Activated CD4-positive, alpha-beta T cell treated with anti-CD3 and anti-CD28 coated beads, Interleukin-2, Interleukin-4, amounts not matched to agents 100 ng/mL and 50 ng/mL, durations not matched to agents 16 hours and 8 hours (primary cell): ENCODE measurements around the gene SOX10.
"Not testable (repeated sequence)": the region's sequence is repeated elsewhere in the genome, so short reads cannot be mapped to it uniquely, and the experiment has no call there.

Source experiments
- DNase-seq: peaks from one replicate; pipeline ENCODE4 v3.0.0-alpha.2; 2020; ENCODE audit warnings: low spot score

Gene SOX10

DNA sequence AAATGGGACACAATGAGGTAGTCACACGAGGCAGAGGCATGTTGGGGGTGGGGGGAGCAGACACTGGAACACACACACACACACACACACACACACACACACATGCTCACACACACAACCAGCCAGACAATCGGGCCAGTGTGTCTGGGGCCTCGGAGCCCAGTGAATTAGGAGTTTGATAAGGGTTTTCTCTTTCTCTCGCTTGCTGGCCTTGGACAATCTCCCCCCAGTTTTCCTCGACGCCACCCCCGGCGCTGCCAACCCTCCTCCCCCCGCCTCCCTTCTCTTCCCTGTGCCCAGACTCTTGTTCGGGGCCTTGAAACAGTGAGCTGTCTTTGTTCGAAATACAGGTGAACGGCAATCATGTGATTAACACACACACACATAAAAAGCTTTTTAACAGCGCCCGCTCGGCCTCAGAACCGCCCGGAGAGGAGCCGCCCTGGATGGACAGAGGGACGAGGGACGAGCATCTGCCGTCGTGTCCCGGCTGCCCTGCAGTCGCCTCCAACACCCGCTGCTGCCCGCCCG is 1.5 kb upstream of the SOX10 start:
- DNase-seq: no peak

DNA sequence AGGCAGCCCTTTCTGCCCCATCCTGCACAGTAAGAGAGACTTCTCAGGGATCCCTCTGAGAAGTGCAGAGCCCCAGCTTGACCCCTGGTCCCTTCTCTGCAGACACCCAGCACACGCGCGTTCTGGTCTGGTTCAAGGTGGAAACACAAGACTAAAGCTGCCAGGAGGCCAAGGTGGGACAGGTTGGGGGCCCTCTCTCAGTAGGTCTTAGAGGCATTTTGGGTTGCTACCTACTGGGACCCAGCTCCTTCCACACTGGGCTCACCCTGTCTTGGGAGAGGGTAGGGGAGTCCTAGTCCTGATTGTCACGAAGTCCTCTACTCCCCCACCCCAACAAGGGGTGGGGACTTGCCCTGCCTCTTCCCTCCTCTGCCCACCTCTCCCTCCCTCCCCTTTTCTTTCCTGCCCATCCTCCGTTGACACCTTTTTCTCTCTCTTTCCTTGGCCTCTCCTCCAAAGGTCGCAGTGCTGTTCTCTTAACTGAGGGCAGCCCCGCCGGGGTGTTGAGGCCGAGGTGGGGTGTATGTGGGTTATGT is 763 bp upstream of the SOX10 start:
- no peak for DNase-seq

DNA sequence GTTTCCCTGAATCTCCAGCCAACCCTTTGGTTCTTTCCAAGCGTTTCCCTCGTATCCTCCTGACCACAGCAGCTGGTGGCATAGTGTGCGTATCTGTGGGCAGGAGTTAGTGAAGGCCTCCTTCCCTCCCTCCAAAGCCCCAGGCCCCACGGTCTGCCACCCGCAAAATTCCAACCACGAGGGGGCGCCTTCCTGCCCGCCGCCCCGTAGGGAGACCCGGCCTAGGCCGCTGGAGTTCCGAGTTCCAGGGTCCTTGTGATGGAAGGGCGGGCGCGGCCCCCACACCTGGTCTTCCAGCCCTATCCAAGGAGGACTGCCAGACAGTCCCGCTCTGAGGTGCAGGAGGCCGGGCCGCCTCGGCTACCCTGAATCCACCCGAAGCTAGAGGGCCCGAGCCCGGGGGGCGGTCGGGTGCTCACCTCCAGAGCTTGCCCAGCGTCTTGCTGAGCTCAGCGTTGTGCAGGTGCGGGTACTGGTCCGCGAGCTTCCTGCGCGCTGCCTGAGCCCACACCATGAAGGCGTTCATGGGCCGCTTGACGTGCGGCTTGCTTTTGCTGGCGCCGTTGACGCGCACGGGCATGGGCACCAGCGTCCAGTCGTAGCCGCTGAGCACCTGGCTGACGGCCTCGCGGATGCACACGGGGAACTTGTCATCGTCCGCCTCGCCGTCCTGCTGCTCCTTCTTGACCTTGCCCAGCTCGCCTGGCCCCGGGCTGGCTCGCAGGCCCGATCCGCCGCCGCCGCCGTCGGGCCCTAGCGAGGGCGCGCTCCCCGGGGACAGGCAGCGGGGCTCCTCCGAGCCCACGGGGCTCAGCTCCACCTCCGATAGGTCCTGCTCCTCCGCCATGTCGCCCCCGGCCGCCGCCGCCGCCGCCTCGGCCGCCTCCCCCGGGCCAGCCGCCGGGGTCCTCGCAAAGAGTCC is 1.2 kb downstream of the SOX10 start:
- no peak for DNase-seq

DNA sequence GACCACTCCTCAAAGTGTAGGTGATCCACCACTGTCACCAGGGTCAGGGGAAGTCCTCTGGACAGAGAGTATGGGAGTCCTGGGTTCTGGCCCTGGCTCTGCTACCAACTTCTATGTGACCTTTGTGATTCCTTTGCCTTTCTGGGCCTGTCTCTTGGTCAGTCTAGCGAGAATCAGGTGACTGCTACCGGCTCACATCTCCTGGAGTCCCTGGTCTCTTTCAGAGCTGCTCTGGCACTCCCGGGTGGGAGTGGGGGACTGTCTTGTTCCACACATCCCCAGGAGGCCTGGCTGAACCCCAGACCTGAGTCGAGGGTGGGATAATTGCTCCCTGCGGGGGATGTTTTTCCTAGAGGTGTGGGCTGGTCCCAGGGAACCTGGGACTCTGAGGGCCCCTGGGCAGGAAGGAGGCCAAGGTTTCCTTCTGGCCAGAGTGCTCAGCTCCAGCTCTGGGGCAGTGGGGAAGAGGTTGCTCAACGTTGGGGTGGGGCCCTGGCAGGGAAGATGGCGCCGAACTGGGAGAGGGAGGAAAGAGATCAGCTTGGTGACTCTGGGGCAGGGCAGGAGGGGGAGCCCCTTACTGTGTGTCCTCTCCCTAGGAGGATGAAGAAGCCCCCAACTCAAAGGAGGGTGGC is 2.1 kb downstream of the SOX10 start:
- no peak for DNase-seq

DNA sequence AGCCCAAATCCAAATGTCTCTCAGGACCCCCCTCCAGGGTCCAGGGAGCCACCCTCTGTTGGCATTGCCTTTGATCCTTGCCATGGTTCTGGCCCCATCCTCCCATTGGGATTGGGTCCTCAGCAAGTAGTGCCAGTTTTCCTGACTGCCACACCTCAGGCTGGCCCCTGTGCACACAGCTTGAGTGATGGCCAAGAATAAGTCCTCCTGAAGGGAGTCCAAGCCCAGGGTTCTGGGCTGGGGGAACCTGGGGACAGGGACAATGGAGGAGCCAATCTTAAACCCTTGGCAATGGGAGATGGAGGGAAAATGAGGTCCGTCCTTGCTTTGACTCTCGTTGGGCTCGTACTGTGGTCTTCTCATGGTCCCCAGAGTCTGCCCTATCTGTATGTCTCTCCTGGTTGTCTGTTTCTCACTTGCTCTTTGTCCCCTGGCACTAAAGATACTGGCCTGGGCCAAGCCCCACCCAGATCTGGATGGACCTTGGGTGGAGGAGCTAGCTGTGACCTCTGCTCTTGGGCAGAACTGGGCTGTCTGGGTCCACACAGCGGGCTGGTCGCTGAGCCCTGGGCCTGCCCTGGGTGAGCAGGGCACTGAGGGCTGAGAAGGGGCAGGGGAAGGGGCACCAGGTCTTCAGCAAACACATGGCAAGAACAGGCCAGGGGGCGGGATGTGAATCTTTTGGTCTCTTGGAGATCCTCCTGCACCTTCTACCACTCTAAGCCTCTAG is 2.9 kb downstream of the SOX10 start:
- no peak for DNase-seq

DNA sequence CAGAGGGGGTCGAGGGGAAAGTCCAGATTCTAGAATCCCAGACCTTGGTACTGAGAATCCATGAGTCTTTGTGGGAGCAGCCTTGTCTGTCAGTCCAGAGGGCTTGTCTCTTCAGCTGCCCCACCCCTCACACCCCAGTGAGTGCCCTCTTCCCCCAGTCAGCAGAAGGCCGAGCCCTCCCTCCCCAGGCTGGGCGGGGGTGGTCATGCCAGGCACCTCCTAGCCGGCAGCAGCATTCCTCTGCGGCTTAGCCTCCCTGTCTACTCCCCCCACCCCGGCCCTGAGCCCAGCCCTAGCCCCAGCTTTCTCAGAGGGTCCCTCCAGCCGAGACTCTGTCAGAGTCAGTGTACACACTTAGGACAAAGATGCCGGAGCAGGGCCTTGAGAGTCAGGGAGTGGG is 4.6 kb downstream of the SOX10 start:
- no peak for DNase-seq

DNA sequence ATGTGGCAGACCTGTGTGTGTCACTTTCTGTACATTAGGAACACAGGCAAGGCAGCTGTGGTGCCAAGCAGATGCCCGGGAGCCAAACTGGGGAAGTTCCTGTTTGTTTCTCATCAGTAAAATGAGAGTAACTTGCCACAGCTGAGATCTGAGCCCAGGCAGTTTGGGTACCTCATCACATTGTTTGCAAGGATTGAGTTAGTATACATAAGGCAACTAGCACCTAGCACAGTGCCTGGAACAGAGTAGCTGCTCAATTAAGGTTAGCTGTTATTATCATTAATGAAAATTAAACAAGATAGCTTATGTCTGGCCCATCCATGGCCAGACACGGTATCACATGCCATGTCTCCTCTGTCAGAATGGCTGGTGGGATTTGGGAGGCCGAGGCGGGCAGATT is 7.8 kb downstream of the SOX10 start:
- no peak for DNase-seq

DNA sequence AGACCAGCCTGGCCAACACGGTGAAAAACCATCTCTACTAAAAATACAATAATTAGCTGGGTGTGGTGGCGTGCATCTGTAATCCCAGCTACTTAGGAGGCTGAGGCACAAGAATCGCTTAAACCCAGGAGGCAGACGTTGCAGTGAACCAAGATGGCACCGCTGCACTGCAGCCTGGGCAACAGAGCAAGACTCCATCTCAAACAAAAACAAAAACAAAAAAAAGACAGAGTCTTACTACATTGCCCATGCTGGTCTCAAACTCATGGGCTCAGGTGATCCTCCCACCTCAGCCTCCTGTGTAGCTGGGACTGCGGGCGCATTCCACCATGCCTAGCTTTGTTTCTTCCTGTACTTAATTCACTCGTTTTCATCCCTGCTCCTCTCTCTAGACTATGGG is 8.3 kb downstream of the SOX10 start:
- not testable (repeated sequence) for DNase-seq

DNA sequence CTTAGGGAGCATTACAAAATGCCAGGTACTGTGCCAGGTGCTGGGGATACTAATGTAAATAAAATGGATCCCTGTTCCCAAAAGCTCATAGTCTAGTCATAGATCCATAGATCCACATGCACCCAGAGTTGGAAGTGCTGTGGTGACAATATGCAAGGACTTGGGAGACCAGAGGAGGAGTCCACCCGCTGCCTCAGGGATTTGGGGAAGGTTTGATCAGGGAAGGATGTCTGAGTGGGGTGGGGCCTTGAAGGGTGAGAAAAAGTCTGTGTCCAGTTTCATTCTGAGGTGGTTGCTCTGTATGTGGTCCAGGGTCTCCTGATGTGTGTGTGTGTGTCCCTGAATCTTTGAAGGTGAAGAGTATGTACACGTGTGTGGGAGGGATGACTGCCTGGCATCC is 9.2 kb downstream of the SOX10 start:
- no peak for DNase-seq

DNA sequence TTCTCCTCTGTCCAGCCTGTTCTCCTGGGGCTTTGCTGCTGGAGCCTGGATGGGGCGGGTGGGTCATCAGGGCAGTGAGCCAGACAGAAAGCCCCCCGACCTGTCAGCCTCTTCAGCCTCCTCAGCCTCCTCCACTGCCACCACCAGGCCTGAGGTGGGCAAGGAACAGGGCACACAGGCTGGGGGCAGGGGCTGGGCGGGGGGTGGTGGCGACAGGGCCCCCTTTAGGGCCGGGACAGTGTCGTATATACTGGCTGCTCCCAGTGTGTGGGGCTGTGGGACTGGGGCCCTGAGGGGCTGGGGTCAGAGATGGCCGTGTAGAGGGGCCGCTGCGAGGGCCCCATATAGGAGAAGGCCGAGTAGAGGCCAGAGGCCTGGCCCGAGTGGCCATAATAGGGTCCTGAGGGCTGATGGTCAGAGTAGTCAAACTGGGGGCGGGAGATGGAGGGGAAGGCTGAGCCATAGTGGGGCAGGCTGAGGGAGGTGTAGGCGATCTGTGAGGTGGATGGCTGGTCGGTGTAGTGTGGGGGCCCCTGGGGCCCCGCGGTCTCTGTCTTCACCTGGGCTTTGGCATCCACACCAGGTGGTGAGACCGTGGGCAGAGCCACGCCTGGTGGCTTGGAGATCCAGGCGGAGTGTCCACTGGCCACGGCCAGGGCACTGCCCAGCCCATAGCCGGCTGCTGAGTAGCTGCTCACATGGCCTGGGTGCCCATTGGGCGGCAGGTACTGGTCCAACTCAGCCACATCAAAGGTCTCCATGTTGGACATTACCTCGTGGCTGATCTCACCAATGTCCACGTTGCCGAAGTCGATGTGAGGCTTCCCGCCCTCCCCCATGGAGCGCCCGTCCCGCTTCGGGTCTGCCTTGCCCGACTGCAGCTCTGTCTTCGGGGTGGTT is 10.8 kb downstream of the SOX10 start:
- DNase-seq: no peak

DNA sequence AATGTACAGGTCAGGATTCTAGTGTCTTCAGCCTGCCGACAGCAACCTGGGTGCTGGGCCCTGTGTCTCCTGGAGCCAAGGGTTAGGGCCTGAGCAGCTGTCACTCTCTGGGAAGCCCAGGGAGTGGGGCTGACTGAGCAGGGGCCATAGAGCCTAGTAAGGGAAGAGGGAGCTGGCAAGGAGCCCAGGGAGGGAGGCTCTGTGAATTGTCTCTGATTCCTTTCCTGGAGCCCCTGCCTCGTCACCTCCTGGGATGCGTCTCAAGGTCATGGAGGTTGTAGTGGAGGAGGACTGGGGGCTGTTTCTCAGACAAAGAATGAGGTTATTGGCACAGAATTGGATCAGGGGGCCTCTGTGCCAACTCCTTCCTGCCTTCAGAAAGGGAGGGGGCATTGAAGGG is 11.8 kb downstream of the SOX10 start:
- DNase-seq: no peak

DNA sequence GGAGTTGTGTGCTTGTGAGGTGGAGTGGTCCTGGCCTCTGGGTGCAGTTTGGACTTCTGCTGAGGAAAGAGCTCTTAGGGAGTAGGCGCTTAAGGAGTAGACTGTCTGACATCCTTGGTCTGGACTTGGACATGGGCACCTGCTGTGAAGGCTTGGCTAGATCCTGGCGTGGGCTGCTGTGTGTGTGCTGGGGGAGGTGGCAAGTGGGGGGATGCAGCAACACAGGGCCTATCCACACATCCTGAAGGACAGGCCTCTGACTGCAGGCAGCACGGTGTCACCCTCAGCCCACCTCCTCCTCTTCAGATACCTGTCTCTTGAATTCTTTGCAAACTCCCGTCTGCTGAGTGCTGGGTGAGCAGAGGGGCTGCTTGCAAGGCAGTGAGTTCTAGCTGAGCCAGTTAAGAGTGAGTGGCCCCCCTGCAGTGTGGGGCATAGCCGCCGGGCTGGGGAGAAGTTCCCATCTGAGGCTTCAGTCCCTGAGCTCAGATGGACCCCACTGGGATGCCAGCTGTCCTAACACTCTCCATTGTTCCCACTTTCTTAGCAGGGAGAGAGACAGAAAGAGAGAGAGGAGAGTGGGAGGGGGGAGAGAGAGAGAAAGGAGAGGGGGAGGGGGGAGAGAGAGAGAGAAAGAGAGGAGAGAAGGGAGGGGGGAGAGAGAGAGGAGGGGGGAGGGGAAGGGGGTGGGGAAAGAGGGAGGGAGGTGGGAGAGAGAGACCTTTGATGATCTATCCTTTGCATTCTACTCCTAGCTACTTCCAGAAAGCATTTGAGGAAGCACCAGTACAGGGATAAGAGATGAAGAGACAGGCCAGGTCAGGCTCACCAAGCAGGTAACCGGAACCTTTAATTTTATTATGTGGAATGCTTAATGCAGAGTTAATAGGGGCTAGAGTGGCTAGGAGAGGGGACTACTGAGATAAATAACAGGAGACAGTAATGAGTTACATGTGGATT is 12.6 kb downstream of the SOX10 start:
- DNase-seq: no peak

DNA sequence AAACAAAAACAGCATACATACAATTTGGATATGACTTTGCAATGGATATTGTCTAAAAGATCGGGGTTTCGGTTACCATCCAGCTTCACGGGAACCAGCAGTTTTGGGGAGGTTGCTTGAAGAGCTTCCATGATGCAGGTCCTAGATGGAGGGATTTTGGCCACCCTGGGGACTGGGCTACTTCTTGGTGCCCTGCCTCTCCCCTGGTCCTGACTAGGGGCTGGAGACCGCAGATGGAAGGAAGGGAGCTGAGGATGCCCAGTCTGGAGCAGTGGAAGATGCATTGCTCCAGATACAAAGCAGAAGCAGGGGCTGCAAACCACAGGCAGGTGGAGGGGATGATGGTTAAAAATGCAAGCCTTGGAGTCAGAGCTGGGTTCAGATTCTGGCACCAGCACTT is 13.5 kb downstream of the SOX10 start:
- DNase-seq: no peak

DNA sequence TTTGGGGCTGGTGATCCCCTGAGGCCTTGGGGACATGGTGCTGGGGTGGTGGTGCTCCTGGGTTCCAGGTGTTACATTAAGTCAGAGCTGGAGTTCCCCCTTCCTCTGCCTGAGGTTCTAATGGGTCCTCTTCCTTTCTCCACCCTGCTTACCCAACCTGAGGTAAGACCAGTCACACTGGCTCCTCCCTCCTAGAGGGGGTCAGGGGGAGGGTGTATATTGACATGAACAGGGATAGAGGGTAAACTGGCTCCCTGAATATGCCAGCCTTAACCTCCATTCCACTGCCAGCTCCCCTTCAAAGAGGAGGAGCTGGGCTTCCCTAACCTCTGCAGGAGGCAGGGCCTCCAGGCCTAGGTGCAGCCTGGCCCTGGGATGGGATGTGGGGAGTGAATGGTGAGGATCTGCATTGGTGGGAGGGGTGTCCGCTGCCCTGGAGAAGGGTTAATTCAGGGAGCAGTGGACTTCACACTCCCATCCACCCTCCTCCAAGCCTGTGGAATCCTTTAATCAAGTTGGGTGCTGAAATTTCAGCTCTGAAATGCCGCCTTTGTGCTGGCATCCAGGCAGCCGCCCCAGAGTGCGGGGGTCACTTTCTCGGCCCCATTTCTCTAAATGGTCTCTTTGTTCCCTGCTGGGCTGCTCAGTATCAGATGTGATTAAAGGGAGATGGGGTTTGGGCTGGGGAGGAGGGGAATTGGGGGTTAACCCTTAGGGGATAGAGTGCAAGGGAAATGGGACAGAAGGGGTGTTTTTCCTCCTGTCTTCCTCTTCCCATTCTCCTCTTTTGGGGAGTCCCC is 15.7 kb downstream of the SOX10 start:
- no peak for DNase-seq

DNA sequence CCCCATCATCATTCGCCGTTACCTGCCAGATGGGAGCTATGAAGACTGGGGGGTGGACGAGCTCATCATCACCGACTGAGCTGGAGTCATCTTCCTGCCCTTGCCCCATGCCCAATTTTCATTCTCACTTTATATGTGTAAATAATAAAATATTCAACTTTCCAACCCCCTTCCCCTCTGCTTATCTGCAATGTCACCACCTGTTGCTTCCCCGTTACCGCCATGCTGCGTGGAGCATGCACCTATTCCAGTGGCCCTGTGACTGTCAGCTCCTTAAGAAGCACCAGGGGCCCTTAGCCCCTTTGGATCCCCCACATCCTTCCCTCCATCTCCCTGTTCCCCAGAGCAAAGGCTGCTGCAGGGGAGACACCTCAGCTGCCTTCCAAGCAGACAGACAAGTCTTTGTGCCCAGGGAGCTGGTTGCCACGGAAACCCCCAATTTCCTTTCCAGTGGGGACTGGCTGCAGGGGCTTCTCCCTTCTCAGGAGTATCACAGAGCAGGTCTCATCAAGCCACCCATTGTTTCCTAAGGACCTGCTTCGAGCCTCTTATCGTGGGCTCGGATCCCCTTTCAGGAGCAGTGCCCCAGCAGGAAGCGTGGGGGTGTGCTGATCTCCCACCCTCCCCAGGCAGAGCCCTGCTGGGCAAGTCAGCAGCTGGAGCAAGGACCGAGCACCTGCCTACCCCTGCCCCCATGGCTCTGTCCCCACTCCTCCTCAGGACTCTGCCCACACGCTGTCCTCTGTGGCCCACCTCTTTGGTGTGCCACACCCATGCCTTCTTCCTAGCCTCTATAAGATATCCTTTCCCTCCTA is 16.5 kb downstream of the SOX10 start:
- DNase-seq: no peak

DNA sequence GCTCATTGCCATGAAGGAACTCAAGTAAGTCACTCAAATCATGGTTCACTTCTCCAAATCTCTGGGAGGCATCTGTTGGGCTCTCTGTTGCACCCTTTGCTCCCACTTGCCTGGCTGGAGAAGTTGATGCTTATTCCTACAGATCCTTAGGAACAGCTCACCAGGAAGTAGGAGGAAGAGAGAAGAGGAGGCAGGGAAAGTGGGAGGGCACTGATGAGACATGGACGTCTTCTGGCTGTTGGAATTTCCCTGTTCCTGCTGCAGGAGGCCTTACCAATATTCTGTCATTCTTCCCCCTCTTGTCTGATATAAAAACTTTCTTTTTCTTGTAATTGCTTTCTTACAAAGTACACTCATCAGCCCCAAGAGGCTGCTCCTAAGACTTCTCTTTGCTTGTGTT is 17.2 kb downstream of the SOX10 start:
- no peak for DNase-seq

DNA sequence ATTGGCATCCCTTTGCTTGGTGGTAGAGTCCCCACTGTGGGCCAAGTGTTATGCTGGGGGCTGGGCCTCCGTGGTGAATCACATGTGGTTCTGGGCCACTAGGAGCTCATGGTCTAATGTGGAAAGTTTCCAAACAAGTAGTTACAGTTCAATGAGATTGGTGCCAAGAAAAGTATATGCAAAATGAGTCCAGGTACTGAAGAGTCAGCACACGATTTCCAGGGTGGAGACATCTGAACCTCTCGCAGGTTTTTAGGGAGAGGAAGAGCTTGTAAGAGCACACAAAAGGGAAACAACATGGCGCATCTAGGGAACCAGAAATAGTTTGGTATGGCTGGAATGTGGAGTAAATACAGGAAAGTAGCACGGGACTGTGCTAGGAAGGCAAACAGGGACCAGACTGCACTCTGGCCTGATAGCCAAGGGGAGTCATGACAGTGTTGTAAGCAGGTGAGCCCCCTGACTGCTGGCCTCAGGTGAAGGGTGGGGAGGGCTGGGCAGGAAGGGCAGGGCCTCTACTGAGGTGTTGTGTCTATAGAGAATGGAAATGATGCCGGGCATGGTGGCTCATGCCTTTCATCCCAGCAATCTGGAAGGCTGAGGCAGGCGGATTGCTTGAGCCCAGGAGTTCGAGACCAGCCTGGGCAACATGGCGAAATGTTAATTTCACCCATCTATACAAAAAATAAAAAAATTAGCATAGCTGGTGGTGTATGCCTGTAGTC is 18.3 kb downstream of the SOX10 start:
- no peak for DNase-seq

DNA sequence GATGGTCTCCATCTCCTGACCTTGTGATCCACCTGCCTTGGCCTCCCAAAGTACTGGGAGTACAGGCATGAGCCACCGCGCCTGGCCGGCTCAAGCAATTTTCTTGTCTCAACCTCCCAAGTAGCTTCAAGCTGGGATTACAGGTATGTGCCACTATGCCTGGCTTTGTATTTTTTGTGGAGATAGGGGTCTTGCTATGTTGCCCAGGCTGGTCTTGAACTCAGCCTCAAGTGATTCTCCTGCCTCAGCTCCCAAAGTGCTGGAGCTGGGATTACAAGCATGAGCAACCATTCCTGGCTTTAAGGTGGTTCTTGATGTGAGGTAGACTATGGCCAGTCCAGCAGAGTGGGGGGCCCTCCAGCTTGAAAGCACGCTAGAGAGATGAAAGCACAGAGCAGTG is 23.3 kb downstream of the SOX10 start:
- DNase-seq: no peak
